C4-2B (cell line): ENCODE results near the gene CTDP1.

Experiments
- ZFX ChIP-seq: fragments of 450-650 bp; IDR thresholded peaks from 2 replicates; pipeline ENCODE4 v1.6.1; 2017
- TF ChIP-seq, protein P1 (sequence below): fragments of 450-650 bp; conservative IDR thresholded peaks from 2 replicates; pipeline ENCODE4 v1.5.1; 2017; ENCODE audit warnings: mild to moderate bottlenecking

DNA sequence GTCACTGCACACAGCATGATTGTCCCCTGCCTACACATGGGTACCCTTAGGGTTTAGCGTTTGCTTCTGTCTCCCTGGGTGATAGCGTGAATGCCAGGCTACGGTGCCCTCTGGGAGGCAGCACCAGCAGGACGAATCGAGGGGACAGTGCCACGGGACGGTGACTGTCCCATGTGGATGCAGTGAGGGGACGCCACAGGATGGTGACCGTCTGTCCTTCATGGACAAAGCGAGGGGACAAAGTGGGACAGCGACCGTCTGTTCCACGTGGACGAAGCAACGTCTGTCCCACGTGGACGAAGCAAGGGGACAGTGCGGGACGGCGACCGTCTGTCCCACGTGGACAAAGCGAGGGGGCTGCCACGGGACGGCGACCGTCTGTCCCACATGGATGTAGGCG, 25.7 kb downstream of the CTDP1 start:
- TF ChIP-seq, protein P1, sequence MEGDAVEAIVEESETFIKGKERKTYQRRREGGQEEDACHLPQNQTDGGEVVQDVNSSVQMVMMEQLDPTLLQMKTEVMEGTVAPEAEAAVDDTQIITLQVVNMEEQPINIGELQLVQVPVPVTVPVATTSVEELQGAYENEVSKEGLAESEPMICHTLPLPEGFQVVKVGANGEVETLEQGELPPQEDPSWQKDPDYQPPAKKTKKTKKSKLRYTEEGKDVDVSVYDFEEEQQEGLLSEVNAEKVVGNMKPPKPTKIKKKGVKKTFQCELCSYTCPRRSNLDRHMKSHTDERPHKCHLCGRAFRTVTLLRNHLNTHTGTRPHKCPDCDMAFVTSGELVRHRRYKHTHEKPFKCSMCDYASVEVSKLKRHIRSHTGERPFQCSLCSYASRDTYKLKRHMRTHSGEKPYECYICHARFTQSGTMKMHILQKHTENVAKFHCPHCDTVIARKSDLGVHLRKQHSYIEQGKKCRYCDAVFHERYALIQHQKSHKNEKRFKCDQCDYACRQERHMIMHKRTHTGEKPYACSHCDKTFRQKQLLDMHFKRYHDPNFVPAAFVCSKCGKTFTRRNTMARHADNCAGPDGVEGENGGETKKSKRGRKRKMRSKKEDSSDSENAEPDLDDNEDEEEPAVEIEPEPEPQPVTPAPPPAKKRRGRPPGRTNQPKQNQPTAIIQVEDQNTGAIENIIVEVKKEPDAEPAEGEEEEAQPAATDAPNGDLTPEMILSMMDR = no peak
- TF ChIP-seq ZFX = no peak
